Measurements from ENCODE around the gene PLD5.

The PLD5 gene

GRCh38 chr1:242208021-242208420 is 316.5 kb downstream of the PLD5 start:
- TF ChIP-seq, protein P1, sequence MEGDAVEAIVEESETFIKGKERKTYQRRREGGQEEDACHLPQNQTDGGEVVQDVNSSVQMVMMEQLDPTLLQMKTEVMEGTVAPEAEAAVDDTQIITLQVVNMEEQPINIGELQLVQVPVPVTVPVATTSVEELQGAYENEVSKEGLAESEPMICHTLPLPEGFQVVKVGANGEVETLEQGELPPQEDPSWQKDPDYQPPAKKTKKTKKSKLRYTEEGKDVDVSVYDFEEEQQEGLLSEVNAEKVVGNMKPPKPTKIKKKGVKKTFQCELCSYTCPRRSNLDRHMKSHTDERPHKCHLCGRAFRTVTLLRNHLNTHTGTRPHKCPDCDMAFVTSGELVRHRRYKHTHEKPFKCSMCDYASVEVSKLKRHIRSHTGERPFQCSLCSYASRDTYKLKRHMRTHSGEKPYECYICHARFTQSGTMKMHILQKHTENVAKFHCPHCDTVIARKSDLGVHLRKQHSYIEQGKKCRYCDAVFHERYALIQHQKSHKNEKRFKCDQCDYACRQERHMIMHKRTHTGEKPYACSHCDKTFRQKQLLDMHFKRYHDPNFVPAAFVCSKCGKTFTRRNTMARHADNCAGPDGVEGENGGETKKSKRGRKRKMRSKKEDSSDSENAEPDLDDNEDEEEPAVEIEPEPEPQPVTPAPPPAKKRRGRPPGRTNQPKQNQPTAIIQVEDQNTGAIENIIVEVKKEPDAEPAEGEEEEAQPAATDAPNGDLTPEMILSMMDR (IDR thresholded peaks at IDR 0.05; ENCODE audit: low read depth, low read length, poor library complexity, severe bottlenecking), result no peak
- no peak for TF ChIP-seq EZH2phosphoT487 (IDR thresholded peaks at IDR 0.05; ENCODE audit: borderline replicate concordance, low read length)
- Histone ChIP-seq H3K79me2 (ENCODE audit: control insufficient read depth, low read length) (no peaks in the 10 kb centered on the region), H3K9me2 (replicated peaks; ENCODE audit: control insufficient read depth, low read length) (no peaks in the 10 kb centered on the region), H3K4me1 (ENCODE audit: control insufficient read depth, low read length) (no peaks in the 10 kb centered on the region), H3K27ac (ENCODE audit: low read depth, low read length) (no peak overlapping the region), H3K27me3 (ENCODE audit: control insufficient read depth, low read length) (no peaks in the 10 kb centered on the region), H3K9me3 (ENCODE audit: control insufficient read depth, insufficient read depth, low read length) (no peaks in the 10 kb centered on the region), H3F3A (ENCODE audit: control insufficient read depth, insufficient read depth) (no peaks in the 10 kb centered on the region), H3K4me2 (ENCODE audit: low read length) (no peak overlapping the region), H3K36me3 (ENCODE audit: control insufficient read depth, low read length) (no peaks in the 10 kb centered on the region), H4K20me1 (ENCODE audit: control insufficient read depth, insufficient read depth, low read depth, low read length) (no peaks in the 10 kb centered on the region), H3K4me3 (ENCODE audit: low read length) (no peak overlapping the region)

- Histone ChIP-seq H3K9me2 (replicated peaks; ENCODE audit: control insufficient read depth, low read length) (no peaks in the 10 kb centered on the region), H4K20me1 (ENCODE audit: control insufficient read depth, insufficient read depth, low read depth, low read length) (no peaks in the 10 kb centered on the region), H3K27ac (ENCODE audit: low read depth, low read length) (no peak overlapping the region), H3F3A (ENCODE audit: control insufficient read depth, insufficient read depth) (no peaks in the 10 kb centered on the region), H3K79me2 (ENCODE audit: control insufficient read depth, low read length) (no peaks in the 10 kb centered on the region), H3K27me3 (ENCODE audit: control insufficient read depth, low read length) (no peaks in the 10 kb centered on the region), H3K4me3 (ENCODE audit: low read length) (no peak overlapping the region), H3K4me2 (ENCODE audit: low read length) (no peak overlapping the region), H3K36me3 (ENCODE audit: control insufficient read depth, low read length) (no peaks in the 10 kb centered on the region), H3K4me1 (ENCODE audit: control insufficient read depth, low read length) (no peaks in the 10 kb centered on the region), H3K9me3 (ENCODE audit: control insufficient read depth, insufficient read depth, low read length) (no peaks in the 10 kb centered on the region)
- TF ChIP-seq EZH2phosphoT487 (IDR thresholded peaks at IDR 0.05; ENCODE audit: borderline replicate concordance, low read length), result no peak
- TF ChIP-seq, protein P1 (IDR thresholded peaks at IDR 0.05; ENCODE audit: low read depth, low read length, poor library complexity, severe bottlenecking), result no peak
Measured at GRCh38 chr1:242206994-242207393, 317.5 kb downstream of the PLD5 start.

DNA sequence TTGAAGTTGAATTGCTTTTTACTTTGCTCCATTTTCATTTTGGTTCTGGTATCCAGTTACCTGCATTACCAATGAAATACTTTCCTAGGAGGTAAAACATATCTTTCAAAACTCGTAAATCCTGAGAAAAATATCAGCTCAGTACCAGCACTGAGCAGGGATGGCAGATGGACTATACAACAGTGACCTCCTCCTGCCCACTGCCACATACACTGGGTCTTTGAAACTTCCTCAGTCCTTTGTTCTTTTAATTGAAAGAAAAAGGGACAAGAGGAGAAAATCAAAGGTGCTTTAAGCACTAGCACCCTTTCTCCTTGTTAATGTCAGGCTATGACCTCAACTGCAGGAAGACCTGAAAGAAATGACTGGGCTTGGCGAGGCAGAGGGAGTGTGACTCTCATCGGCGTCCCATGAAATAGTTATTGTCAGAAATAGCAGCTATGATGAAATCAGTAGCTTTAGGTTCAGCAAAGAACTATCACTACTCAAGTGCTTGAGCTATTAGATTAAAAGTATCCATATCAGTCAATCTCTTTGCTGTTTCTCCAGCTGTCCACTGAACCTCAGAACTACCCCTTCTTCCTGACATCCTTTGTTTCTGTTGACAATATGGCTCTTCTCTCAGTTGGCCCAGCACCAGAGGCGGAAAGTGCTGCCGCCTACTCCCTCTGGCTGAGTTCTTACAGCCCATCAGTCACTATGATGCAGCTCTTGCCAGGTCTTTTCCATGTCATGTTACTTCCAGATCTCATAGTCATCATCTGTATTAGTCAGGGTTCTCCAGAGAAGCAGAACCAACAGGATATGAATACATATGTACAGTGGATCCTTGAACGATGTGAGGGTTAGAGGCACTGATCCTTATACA is 318.6 kb downstream of the PLD5 start:
- no peaks in the 10 kb centered on the region for H3K9me2 ChIP-seq (replicated peaks; ENCODE audit: control insufficient read depth, low read length)
- H3K27ac ChIP-seq (ENCODE audit: low read depth, low read length), result no peak overlapping the region
- no peaks in the 10 kb centered on the region for H3K36me3 ChIP-seq (ENCODE audit: control insufficient read depth, low read length)
- no peaks in the 10 kb centered on the region for H3K9me3 ChIP-seq (ENCODE audit: control insufficient read depth, insufficient read depth, low read length)
- H3K4me3 ChIP-seq (ENCODE audit: low read length), result no peak overlapping the region
- no peaks in the 10 kb centered on the region for H3K27me3 ChIP-seq (ENCODE audit: control insufficient read depth, low read length)
- TF ChIP-seq, protein P1 (IDR thresholded peaks at IDR 0.05; ENCODE audit: low read depth, low read length, poor library complexity, severe bottlenecking), result no peak
- TF ChIP-seq EZH2phosphoT487 (IDR thresholded peaks at IDR 0.05; ENCODE audit: borderline replicate concordance, low read length), result no peak
- H3K4me1 ChIP-seq (ENCODE audit: control insufficient read depth, low read length), result no peaks in the 10 kb centered on the region
- no peak overlapping the region for H3K4me2 ChIP-seq (ENCODE audit: low read length)
- H4K20me1 ChIP-seq (ENCODE audit: control insufficient read depth, insufficient read depth, low read depth, low read length), result no peaks in the 10 kb centered on the region
- no peaks in the 10 kb centered on the region for H3F3A ChIP-seq (ENCODE audit: control insufficient read depth, insufficient read depth)
- H3K79me2 ChIP-seq (ENCODE audit: control insufficient read depth, low read length), result no peaks in the 10 kb centered on the region

All from DOHH2 (cell line).